ENCODE data around the gene PLA2G4D.

DNA sequence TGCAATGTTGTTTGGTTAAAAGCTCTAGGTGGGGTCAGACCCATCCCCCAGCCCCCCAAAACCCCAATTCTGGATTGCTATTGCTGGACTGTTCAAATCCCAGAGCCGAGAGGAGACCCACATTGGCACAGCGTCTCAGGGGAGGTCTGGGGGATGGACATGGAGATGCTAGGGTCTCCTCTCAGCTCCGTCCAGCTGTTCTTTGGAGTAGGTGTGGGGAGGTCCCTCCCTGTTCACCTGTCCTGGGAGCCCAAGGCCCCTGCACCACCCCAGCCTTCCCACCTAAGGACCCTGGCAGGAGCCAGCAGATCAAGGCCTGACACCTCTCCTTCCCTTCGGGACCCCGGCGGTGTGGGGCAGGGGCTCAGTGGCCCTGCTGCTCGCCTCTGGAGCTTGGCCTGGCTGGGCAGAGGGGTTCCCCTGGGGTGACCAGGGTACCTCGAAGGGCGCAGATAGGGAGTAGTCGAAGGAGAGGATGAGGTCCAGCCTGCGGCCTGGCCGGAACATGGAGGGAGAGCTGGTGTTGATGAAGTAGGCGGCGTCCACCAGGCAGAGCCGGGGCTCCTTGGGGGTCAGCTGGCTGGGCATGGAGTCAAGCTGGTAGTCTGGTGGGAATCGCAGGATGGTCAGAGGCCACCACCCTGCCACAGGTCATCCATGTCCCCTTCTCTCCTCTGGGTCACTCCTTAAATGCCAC is 23.9 kb downstream of the PLA2G4D start:
- TF ChIP-seq, protein P1, sequence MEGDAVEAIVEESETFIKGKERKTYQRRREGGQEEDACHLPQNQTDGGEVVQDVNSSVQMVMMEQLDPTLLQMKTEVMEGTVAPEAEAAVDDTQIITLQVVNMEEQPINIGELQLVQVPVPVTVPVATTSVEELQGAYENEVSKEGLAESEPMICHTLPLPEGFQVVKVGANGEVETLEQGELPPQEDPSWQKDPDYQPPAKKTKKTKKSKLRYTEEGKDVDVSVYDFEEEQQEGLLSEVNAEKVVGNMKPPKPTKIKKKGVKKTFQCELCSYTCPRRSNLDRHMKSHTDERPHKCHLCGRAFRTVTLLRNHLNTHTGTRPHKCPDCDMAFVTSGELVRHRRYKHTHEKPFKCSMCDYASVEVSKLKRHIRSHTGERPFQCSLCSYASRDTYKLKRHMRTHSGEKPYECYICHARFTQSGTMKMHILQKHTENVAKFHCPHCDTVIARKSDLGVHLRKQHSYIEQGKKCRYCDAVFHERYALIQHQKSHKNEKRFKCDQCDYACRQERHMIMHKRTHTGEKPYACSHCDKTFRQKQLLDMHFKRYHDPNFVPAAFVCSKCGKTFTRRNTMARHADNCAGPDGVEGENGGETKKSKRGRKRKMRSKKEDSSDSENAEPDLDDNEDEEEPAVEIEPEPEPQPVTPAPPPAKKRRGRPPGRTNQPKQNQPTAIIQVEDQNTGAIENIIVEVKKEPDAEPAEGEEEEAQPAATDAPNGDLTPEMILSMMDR (IDR thresholded peaks at IDR 0.05; ENCODE audit: poor library complexity, severe bottlenecking), result no peak
- TF ChIP-seq EP300 (conservative IDR thresholded peaks at IDR 0.05; ENCODE audit: poor library complexity, severe bottlenecking) (no peak), TAF1 (IDR thresholded peaks at IDR 0.05; ENCODE audit: low read depth) (no peak), SMC3 (conservative IDR thresholded peaks at IDR 0.05; ENCODE audit: poor library complexity) (no peak), RAD21 (conservative IDR thresholded peaks at IDR 0.05) (no peak), POLR2AphosphoS5 (IDR thresholded peaks at IDR 0.05) (no peak), EZH2 (IDR thresholded peaks at IDR 0.05; ENCODE audit: borderline replicate concordance, insufficient read depth, low read length, poor library complexity, severe bottlenecking) (no peak)
- TF ChIP-seq, protein P2, sequence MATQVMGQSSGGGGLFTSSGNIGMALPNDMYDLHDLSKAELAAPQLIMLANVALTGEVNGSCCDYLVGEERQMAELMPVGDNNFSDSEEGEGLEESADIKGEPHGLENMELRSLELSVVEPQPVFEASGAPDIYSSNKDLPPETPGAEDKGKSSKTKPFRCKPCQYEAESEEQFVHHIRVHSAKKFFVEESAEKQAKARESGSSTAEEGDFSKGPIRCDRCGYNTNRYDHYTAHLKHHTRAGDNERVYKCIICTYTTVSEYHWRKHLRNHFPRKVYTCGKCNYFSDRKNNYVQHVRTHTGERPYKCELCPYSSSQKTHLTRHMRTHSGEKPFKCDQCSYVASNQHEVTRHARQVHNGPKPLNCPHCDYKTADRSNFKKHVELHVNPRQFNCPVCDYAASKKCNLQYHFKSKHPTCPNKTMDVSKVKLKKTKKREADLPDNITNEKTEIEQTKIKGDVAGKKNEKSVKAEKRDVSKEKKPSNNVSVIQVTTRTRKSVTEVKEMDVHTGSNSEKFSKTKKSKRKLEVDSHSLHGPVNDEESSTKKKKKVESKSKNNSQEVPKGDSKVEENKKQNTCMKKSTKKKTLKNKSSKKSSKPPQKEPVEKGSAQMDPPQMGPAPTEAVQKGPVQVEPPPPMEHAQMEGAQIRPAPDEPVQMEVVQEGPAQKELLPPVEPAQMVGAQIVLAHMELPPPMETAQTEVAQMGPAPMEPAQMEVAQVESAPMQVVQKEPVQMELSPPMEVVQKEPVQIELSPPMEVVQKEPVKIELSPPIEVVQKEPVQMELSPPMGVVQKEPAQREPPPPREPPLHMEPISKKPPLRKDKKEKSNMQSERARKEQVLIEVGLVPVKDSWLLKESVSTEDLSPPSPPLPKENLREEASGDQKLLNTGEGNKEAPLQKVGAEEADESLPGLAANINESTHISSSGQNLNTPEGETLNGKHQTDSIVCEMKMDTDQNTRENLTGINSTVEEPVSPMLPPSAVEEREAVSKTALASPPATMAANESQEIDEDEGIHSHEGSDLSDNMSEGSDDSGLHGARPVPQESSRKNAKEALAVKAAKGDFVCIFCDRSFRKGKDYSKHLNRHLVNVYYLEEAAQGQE (IDR thresholded peaks at IDR 0.05; ENCODE audit: borderline replicate concordance), result no peak
